Measurements from ENCODE around the gene DOCK7.

DNA sequence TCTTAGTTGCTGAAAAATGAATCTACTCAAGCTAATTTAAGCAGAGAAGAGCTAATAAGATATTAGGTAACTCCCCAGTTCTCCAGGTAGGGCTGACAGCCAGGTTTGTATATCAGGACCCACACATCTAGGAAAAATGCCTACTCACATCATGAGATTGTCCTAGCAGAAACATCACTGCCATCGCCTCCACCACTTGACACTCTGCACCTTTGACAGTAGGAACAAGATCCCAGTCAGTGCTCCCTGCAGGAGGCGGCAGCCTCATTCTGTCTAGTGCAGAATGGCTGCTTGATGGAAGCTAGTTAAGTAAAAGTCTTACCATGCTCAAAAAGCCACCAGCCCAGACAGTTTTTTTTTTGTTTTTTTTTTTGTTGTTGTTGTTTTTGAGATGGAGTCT is 282.9 kb downstream of the DOCK7 start:
- TF ChIP-seq, protein P1, sequence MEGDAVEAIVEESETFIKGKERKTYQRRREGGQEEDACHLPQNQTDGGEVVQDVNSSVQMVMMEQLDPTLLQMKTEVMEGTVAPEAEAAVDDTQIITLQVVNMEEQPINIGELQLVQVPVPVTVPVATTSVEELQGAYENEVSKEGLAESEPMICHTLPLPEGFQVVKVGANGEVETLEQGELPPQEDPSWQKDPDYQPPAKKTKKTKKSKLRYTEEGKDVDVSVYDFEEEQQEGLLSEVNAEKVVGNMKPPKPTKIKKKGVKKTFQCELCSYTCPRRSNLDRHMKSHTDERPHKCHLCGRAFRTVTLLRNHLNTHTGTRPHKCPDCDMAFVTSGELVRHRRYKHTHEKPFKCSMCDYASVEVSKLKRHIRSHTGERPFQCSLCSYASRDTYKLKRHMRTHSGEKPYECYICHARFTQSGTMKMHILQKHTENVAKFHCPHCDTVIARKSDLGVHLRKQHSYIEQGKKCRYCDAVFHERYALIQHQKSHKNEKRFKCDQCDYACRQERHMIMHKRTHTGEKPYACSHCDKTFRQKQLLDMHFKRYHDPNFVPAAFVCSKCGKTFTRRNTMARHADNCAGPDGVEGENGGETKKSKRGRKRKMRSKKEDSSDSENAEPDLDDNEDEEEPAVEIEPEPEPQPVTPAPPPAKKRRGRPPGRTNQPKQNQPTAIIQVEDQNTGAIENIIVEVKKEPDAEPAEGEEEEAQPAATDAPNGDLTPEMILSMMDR (IDR thresholded peaks at IDR 0.05): no peak
- TF ChIP-seq POLR2AphosphoS5 (IDR thresholded peaks at IDR 0.05) (no peak), POLR2A (IDR thresholded peaks at IDR 0.05) (no peak), EP300 (IDR thresholded peaks at IDR 0.05) (no peak)
